ENCODE data around the gene SLC29A4.
"Not testable (repeated sequence)": the region's sequence is repeated elsewhere in the genome, so short reads cannot be mapped to it uniquely, and the experiment has no call there.

Gene SLC29A4

DNA sequence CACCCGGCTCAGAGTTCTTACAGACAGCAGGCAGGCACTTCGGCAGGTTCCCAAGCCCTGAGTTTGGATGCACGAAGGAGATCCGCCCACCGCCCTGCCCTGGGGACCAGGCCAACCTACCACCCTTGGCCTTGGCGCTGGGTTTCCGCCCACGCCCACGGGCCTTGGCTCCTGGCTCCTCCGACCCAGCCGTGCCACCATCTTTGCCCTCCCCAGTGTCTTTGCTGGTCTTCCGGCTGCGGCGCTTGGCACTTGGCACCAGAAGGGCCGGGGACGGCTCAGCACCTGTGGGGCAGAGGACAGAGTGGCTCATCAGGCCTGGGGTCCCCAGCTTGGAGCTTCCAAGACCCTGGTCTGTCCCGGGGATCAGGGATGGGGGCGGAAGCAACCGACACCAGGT, 32.1 kb downstream of the SLC29A4 start:
- Histone ChIP-seq H3K27ac (ENCODE audit: low read depth, low read length) (no peak overlapping the region), H2AFZ (ENCODE audit: low read depth, low read length, severe bottlenecking) (no peak overlapping the region), H3K9ac (ENCODE audit: low read length) (no peak overlapping the region), H3K36me3 (ENCODE audit: low read length) (peaks cover 10% of the 10 kb centered on the region), H3K9me3 (ENCODE audit: insufficient read depth, low read length) (peaks cover 14% of the 10 kb centered on the region; the same call in 1 of the 2 replicates), H3K4me3 (ENCODE audit: insufficient read depth, low read length, poor library complexity, severe bottlenecking) (no peak overlapping the region), H3K79me2 (ENCODE audit: insufficient read depth, low read length) (no peaks in the 10 kb centered on the region), H3K27me3 (ENCODE audit: low read length) (no peaks in the 10 kb centered on the region), H3K4me2 (ENCODE audit: low read depth, low read length, poor library complexity, severe bottlenecking) (no peak overlapping the region), H3K9me2 (replicated peaks; ENCODE audit: insufficient read depth, low read length) (no peaks in the 10 kb centered on the region), H3F3A (ENCODE audit: insufficient read depth) (no peaks in the 10 kb centered on the region), H4K20me1 (ENCODE audit: low read depth, low read length) (no peaks in the 10 kb centered on the region)
- TF ChIP-seq EZH2phosphoT487 (conservative IDR thresholded peaks at IDR 0.05; ENCODE audit: low read length): no peak
- TF ChIP-seq, protein P1, sequence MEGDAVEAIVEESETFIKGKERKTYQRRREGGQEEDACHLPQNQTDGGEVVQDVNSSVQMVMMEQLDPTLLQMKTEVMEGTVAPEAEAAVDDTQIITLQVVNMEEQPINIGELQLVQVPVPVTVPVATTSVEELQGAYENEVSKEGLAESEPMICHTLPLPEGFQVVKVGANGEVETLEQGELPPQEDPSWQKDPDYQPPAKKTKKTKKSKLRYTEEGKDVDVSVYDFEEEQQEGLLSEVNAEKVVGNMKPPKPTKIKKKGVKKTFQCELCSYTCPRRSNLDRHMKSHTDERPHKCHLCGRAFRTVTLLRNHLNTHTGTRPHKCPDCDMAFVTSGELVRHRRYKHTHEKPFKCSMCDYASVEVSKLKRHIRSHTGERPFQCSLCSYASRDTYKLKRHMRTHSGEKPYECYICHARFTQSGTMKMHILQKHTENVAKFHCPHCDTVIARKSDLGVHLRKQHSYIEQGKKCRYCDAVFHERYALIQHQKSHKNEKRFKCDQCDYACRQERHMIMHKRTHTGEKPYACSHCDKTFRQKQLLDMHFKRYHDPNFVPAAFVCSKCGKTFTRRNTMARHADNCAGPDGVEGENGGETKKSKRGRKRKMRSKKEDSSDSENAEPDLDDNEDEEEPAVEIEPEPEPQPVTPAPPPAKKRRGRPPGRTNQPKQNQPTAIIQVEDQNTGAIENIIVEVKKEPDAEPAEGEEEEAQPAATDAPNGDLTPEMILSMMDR (IDR thresholded peaks at IDR 0.05; ENCODE audit: insufficient read depth, low read length, poor library complexity, severe bottlenecking): no peak

DNA sequence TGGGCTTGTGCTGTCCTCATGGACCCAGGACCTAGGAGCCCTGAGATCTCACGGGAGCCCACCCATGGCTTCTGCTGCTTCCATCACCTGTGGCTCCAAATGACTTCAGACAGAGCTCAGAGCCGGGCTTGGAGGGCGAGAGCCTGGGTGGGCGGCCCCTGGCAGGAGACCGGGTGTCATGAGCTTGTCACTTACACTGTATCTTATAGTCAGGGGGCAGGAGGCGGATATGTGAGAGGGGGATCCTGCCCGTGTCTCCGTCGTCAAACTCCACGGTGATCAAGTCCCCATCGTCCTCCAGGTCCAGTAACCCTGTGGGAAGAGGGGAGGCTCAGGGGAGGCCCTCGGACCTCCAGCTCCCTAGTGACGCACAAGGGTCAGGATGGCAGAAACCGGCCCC, 33.0 kb downstream of the SLC29A4 start:
- no peak for TF ChIP-seq EZH2phosphoT487 (conservative IDR thresholded peaks at IDR 0.05; ENCODE audit: low read length)
- TF ChIP-seq, protein P1 (IDR thresholded peaks at IDR 0.05; ENCODE audit: insufficient read depth, low read length, poor library complexity, severe bottlenecking): no peak
- Histone ChIP-seq H2AFZ (ENCODE audit: low read depth, low read length, severe bottlenecking) (no peak overlapping the region), H3K36me3 (ENCODE audit: low read length) (peaks cover 10% of the 10 kb centered on the region), H3K9ac (ENCODE audit: low read length) (no peak overlapping the region), H4K20me1 (ENCODE audit: low read depth, low read length) (no peaks in the 10 kb centered on the region), H3K9me3 (ENCODE audit: insufficient read depth, low read length) (peaks cover 14% of the 10 kb centered on the region; the same call in 1 of the 2 replicates), H3K4me2 (ENCODE audit: low read depth, low read length, poor library complexity, severe bottlenecking) (no peak overlapping the region), H3K9me2 (replicated peaks; ENCODE audit: insufficient read depth, low read length) (no peaks in the 10 kb centered on the region), H3K27me3 (ENCODE audit: low read length) (no peaks in the 10 kb centered on the region), H3K27ac (ENCODE audit: low read depth, low read length) (no peak overlapping the region), H3K4me3 (ENCODE audit: insufficient read depth, low read length, poor library complexity, severe bottlenecking) (no peak overlapping the region), H3K79me2 (ENCODE audit: insufficient read depth, low read length) (no peaks in the 10 kb centered on the region), H3F3A (ENCODE audit: insufficient read depth) (no peaks in the 10 kb centered on the region)

- not testable (repeated sequence) for H3K4me3 ChIP-seq (ENCODE audit: insufficient read depth, low read length, poor library complexity, severe bottlenecking); H3K27me3 ChIP-seq (ENCODE audit: low read length); H3K79me2 ChIP-seq (ENCODE audit: insufficient read depth, low read length); H3K27ac ChIP-seq (ENCODE audit: low read depth, low read length); H3F3A ChIP-seq (ENCODE audit: insufficient read depth); H3K4me2 ChIP-seq (ENCODE audit: low read depth, low read length, poor library complexity, severe bottlenecking); H2AFZ ChIP-seq (ENCODE audit: low read depth, low read length, severe bottlenecking); H3K9ac ChIP-seq (ENCODE audit: low read length); H4K20me1 ChIP-seq (ENCODE audit: low read depth, low read length); H3K9me2 ChIP-seq (replicated peaks; ENCODE audit: insufficient read depth, low read length)
- Histone ChIP-seq H3K36me3 (ENCODE audit: low read length) (peaks cover 10% of the 10 kb centered on the region), H3K9me3 (ENCODE audit: insufficient read depth, low read length) (peaks cover 14% of the 10 kb centered on the region; the same call in 1 of the 2 replicates)
These were observed 35.9 kb downstream of the SLC29A4 start for GRCh38 chr7:5318613-5319012.

GRCh38 chr7:5320391-5320790, 37.6 kb downstream of the SLC29A4 start:
- no peak for TF ChIP-seq EZH2phosphoT487 (conservative IDR thresholded peaks at IDR 0.05; ENCODE audit: low read length)
- TF ChIP-seq, protein P1 (IDR thresholded peaks at IDR 0.05; ENCODE audit: insufficient read depth, low read length, poor library complexity, severe bottlenecking): no peak
- Histone ChIP-seq H3K79me2 (ENCODE audit: insufficient read depth, low read length) (no peaks in the 10 kb centered on the region), H3K9me3 (ENCODE audit: insufficient read depth, low read length) (peaks cover 14% of the 10 kb centered on the region; the same call in 1 of the 2 replicates), H4K20me1 (ENCODE audit: low read depth, low read length) (no peaks in the 10 kb centered on the region), H2AFZ (ENCODE audit: low read depth, low read length, severe bottlenecking) (no peak overlapping the region), H3K4me2 (ENCODE audit: low read depth, low read length, poor library complexity, severe bottlenecking) (no peak overlapping the region), H3F3A (ENCODE audit: insufficient read depth) (no peaks in the 10 kb centered on the region), H3K9me2 (replicated peaks; ENCODE audit: insufficient read depth, low read length) (no peaks in the 10 kb centered on the region), H3K4me3 (ENCODE audit: insufficient read depth, low read length, poor library complexity, severe bottlenecking) (no peak overlapping the region), H3K36me3 (ENCODE audit: low read length) (peaks cover 10% of the 10 kb centered on the region), H3K27ac (ENCODE audit: low read depth, low read length) (no peak overlapping the region), H3K9ac (ENCODE audit: low read length) (no peak overlapping the region), H3K27me3 (ENCODE audit: low read length) (no peaks in the 10 kb centered on the region)

Measured in SU-DHL-6 (cell line).